GM19438 (cell line): ENCODE results near the gene CYP21A2.
"Not testable (repeated sequence)": the region's sequence is repeated elsewhere in the genome, so short reads cannot be mapped to it uniquely, and the experiment has no call there.

Experiments
- ATAC-seq: cut with Tn5 transposase; IDR thresholded peaks from one replicate; pipeline ENCODE4 v1.9.1; 2021; ENCODE audit warnings: low read depth; ENCODE audit not compliant: unreplicated experiment

Gene CYP21A2

DNA sequence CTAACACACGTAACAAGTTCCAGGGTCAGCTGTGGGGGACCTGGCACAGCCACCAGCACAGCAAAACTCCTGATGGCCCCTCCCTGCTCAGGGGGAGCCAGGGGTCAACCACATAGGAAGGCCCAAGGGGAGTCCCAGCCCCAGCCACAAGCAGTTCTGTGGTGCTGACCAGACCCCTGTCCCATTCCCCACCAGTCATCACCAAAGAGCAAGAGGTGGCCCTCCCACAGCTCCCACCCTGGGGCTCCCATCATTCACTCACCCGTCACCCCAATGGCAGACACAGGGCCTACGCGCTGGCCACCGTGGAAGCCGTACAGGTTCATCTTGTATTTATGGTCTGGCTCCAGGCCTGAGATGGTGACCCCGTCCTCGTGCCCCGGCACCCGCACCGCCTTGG lies 11.5 kb downstream of the CYP21A2 start:
- ATAC-seq = not testable (repeated sequence)

DNA sequence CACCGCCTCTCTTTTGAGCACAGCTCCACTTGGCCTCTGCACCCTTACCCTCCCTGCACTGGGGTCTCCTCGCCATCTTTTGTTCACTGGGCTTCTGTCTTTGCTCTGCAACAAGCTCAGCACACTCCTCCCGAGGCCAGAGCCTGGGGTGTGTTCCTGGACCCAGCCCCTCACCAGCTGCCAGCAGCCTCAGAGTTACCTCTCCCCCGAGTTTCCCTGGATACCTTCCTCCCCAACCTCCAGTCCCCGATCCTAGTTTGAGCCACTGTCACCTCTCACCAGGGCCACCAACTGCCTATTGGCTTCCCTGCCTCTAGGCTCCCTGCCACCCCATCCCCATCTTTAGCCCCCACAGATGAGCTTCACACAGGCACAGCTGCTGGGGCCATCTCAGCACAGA lies 12.3 kb downstream of the CYP21A2 start:
- no peak for ATAC-seq

DNA sequence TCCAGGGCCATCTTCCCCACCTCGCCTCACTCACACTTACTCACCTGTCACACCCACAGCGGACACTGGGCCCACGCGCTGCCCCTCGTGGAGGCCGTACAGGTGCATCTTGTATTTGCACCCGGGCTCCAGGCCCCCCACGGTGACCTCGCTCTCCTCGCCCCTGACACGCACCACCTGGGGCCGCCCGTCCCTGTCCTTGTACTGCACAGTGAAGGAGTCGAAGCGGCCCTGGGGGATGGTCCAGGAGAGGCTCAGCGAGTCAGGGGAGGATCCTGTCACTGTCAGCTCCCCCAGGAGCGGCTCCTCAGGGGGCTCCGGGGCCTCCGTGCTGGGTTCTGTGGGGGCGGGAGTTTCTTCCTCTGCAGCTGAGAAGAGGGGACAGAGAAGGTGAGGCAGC lies 14.4 kb downstream of the CYP21A2 start:
- not testable (repeated sequence) for ATAC-seq

DNA sequence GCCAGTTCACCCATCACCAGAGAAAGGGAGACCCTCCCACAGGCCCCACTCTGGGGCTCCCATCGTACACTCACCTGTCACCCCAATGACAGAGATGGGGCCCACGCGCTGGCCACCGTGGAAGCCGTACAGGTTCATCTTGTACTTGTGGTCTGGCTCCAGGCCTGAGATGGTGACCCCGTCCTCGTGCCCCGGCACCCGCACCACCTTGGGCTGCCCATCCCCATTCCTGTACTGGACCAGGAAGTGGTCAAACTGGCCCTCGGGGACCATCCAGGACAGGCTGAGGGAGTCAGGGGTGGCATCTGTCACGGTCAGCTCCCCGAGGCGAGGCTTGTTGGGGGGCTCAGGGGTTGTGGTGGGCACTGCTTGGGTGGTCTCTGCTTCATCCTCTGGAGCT lies 15.1 kb downstream of the CYP21A2 start:
- ATAC-seq = not testable (repeated sequence)

DNA sequence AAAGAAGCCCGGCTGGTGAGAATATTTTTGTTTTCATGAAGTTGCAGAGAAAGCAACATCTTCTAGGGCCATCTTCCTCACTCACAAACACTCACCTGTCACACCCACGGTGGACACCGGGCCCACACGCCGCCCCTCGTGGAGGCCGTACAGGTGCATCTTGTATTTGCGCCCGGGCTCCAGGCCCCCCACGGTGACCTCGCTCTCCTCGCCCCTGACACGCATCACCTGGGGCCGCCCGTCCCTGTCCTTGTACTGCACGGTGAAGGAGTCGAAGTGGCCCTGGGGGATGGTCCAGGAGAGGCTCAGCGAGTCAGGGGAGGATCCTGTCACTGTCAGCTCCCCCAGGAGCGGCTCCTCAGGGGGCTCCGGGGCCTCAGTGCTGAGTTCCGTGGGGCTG lies 17.5 kb downstream of the CYP21A2 start:
- ATAC-seq = not testable (repeated sequence)

DNA sequence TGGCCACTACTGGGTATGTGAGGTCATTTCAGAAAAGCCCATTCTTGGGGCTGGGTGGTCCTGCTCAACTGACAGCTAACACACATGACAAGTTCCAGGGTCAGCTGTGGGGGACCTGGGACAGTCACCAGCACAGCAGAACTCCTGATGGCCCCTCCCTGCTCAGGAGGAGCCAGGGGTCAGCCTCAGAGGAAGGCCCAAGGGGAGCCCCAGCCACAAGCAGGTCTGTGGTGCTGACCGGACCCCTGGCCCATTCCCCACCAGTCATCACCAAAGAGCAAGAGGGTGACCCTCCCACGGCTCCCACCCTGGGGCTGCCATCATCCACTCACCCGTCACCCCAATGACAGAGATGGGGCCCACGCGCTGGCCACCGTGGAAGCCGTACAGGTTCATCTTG lies 18.0 kb downstream of the CYP21A2 start:
- no peak for ATAC-seq

DNA sequence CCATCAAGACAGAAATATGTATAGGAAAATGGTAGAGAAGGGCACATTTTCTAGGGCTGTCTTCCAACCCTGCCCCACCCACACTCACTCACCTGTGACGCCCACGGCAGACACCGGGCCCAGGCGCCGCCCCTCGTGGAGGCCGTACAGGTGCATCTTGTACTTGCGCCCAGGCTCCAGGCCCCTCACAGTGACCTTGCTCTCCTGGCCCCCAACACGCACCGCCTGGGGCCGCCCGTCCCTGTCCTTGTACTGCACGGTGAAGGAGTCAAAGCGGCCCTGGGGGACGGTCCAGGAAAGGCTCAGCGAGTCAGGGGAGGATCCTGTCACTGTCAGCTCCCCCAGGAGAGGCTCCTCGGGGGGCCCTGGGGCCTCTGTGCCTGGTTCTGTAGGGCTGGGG lies 19.8 kb downstream of the CYP21A2 start:
- ATAC-seq = no peak

DNA sequence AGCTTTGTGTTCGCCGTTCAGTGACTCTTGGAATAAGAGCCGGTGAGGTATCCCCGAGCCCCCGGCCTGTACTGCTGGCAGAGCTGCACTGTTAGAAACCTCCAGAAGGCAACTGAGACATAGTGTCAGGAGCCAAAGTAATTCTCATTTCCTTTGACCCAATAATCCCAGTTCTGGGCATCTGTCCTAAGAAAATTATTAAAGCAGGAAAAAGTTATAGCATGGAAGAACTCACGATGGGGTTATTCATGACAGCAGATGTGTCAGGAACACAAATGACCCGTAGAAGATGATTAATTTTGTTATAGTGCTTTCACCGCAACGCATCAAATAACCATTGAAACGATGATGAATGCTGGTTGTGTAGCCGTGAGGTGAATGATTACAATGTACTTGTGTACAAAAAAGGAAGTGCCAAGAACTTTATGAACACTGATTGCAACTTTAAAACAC lies 20.3 kb downstream of the CYP21A2 start:
- ATAC-seq = no peak

DNA sequence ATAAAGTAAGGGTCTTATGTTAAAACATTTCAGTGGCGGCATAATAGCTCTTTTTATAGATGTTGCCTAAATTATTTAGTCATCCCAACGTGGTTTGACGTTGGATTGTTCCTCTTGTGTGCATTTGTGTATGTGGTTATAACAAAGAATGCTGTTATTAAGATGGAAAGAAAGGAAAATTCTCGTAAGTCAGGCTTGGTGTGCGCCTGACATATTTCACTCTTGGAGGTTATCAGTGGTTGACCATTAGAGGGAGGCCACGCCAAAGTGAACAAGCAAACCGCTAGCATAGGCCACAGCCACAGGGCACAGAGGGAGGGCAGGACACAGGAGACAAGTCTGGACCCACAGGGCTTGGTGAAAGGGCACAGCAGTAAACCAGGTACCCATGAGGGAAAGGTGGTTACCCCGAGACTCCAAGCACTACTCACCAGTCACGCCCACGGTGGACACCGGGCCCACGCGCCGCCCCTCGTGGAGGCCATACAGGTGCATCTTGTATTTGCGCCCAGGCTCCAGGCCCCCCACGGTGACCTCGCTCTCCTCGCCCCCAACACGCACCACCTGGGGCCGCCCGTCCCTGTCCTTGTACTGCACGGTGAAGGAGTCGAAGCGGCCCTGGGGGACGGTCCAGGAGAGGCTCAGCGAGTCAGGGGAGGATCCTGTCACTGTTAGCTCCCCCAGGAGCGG lies 22.9 kb downstream of the CYP21A2 start:
- ATAC-seq = no peak

DNA sequence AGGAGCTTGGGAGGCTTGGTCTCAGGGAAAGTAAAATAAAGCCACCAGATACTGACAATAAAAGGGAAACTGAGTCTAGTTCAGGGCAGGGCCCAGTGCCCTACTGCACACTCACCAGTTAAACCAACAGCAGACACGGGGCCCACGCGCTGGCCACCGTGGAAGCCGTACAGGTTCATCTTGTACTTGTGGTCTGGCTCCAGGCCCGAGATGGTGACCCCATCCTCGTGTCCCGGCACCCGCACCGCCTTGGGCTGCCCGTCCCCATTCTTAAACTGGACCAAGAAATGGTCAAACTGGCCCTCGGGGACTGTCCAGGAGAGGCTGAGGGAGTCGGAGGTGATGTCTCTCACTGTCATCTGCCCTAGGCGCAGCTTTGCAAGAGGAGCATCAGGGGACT lies 26.5 kb downstream of the CYP21A2 start:
- no peak for ATAC-seq

DNA sequence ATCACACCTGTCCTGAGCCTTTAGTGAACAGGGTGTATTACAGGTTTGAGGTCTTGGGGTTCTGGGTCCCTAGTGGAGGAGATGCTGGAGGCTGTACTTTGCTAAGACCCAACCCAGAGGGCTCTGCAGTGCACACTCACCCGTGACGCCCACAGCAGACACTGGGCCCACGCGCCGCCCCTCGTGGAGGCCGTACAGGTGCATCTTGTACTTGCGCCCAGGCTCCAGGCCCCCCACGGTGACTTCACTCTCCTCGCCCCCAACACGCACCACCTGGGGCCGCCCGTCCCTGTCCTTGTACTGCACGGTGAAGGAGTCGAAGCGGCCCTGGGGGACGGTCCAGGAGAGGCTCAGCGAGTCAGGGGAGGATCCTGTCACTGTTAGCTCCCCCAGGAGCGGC lies 29.3 kb downstream of the CYP21A2 start:
- ATAC-seq = not testable (repeated sequence)

DNA sequence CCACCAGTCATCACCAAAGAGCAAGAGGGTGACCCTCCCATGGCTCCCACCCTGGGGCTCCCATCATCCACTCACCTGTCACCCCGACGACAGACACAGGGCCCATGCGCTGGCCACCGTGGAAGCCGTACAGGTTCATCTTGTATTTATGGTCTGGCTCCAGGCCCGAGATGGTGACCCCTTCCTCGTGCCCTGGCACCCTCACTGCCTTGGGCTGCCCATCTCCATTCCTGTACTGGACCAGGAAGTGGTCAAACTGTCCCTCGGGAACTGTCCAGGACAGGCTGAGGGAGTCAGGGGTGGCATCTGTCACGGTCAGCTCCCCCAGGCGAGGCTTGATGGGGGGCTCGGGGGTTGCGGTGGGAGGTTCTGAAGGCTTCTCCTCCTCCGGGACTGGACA lies 30.1 kb downstream of the CYP21A2 start:
- not testable (repeated sequence) for ATAC-seq

DNA sequence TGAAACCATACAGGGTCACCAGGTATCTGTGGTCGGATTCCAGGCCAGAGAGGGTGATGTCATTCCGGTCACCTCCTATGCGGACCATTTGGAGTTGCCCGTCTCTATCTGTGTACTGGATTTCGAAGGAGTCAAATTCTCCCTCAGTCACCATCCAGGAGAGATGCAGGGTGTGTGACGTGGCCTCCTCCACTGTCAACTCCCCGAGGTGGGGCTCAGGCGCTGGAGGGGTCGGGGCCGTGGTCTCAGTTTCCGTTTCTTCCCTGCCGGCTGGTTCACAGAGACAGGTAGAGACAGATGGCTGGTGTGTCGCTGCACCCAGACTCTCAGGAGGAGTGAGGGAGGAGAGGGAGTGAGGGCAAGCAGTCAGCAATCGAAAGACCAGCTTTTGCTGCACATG lies 30.7 kb downstream of the CYP21A2 start:
- no peak for ATAC-seq

DNA sequence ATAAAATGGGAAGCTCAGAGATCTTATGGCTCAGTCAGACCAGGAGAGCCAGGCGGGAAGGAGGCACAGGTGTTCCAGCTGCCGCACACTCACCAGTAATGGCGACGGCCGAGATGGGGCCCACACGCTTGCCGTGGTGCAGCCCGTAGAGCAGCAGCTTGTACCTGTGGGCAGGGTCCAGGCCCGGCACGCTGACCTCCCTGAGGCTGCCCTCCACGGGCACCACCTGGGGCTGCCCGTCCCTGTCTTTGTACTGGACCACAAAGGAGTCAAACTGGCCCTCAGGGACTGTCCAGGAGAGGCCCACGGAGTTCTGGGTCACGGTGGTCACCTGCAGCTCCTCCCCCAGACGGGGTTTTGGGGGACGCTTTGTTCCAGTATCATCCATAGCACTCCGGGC lies 31.2 kb downstream of the CYP21A2 start:
- ATAC-seq = no peak

DNA sequence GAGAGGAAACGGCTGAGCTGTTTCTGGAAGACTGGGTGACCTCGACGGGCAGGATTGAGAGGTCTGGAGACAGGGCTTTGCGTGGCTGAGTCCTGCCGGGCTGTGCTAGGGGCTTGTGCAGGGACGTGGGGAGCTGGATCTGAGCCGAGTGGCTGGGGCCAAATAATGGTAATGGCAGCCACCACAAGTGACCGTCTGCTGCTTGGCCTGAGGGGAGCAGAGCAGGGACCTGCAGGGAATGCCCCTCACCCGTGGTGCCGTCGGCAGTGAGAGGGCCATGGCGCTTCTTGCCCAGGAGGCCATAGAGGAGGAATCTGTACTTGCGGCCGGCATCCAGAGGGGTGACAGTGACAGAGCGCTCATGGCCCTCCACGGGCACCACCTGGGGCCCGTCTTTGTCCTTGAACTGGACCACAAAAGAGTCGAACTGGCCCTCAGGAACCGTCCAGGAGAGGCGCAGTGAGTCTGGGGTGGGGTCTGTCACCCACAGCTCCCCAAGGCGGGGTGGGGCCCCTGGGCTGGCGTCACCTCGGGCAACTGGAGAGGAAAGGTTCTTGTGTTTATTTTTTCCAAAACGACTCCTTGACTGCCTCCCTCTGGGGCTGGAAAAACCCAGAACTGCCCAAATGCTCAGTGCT lies 31.8 kb downstream of the CYP21A2 start:
- ATAC-seq = no peak

DNA sequence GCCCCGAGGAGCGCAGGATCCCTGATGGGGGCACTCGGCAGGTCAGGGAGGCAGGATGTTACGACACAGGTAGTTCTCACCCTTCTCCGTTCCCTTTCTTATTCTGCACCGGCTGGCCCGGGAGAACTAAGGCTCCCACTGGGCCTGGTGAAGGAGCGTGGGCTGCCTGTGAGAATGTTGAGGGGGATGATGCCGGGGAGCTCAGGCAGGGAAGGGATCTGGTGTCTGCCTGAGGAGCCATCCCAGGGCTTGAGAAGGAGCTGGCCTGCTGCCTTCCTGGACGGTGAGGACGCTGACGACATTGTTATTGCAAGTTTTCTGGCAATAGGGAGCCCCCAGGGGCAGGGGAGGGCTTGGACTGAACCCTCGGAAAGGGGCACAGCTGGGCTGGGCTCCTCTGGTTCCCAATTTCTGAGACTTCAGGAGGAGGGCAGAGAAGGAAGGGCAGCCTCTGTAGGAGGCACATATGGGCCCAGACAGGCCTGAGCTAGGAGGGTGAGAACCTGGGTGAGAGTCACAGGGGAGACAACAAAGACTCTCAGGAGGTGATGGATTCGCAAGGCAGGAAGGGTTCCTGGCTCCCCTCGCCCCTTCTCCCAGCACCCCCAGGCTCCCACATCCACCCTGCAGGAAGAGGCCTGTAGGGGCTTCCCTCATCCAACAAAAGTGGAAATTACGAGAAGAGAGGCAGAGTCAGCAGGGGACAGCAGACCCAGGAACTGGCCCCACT lies 32.8 kb downstream of the CYP21A2 start:
- no peak for ATAC-seq

DNA sequence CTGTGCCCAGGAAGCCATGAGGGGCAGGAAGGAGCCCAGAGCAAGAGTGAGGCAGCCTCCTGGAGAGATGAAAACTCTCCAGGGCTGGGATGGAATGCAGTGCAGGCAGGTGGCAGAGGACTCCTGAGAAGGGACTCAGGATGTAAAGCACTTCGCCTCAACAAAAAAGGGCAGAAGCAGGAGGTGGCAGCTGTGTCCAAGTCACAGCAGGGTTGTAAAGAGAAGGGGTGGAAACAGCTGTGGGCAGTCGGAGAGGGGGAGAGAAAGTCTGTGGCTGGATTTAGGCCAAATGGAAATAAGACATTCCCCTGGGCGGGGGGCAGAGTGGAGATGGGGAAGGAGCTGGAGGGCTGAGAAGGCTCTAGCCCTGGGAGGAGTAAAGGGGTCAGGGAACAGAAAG lies 34.9 kb downstream of the CYP21A2 start:
- ATAC-seq = no peak

DNA sequence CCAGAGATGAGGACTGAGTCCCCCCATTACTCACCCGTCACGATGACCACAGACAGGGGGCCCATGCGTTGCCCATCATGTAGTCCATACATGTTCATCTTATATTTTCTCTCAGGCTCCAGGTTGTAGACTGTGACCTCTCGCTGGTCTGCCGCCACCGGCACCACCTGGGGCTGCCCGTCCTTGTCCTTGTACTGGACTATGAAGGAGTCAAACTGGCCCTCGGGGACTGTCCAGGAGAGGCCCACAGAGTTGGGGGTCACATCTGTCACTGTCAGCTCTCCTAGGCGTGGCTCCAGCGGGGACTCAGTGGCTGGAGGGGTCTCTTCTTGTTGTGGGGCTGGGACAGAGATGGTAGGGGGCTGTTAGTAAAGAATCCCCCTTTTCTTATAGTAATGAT lies 35.4 kb downstream of the CYP21A2 start:
- ATAC-seq = no peak

DNA sequence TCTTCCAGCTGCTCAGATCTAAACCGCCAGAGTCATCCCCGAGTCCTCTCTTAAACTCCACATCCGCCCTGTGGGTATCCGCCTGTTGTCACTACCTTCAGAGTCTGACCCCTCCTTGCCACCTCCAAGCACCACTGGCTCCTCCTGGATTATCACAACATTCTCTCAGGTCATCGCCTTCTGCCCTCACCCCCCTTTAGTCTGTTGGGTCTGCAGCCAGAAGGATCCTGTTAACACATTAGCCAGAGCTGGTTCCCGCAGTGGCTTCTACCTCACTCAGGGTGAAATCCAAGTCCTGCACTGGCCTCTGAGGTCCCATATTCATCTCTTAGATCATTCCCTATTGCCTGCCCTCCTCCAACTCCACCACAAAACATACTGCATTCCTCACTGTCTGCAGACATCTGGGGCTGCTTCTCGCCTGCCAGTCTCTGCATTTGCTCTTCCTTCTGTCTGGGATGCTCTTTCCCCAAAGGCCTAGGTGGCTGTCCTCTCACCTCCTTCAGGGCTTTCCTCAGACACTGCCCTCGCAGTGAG lies 36.8 kb downstream of the CYP21A2 start:
- ATAC-seq = no peak

DNA sequence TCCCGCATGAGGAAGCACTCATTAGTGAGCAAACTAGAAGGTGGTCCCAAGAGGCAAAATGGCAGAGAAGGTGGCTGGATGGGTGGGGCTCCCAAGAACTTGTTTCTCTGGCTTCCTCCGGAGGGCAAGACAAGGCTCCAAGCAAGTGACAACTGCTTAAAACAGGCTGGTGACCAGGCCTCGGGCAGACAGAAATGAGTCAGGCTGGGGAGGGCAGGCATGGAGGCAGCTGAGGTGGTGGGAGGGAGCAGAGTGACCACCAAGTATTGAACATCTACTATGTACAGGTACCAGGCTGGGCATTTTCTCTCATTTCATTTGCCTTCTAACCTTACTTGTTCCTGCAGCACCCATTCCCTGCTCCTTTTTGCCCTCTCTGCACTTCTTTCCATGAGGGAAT lies 37.6 kb downstream of the CYP21A2 start:
- ATAC-seq = no peak

DNA sequence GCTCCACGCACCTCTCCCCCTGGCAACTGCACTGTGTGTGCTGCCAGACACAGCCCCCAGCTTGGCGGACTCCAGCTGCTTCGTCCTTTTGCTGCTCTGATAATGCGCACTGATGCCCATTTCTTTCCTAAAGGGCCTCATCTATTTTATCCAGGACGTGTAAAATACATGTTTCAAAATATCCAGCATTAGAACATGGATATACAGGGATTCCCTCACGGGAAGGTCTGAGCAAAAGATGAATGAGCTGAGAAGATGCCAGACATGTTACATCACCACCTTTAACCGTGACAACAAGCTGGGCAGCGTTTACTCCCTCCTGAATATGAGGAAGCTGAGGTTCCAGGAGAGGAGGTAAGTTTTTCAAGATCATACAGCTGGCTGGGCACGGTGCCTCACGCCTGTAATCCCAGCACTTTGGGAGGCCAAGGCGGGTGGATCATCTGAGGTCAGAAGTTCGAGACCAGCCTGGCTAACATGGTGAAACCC lies 38.1 kb downstream of the CYP21A2 start:
- ATAC-seq = no peak
